Ecto neural progenitor cell (in vitro differentiated cells): ENCODE measurements around the gene NAV1.
A peak's percentile ranks its signal among the peaks of the same experiment; 100 is the strongest.
"Not testable (repeated sequence)": the region's sequence is repeated elsewhere in the genome, so short reads cannot be mapped to it uniquely, and the experiment has no call there.

Experiments
- DNase-seq: peaks from one replicate; pipeline ENCODE4 v3.0.0-alpha.2; 2018; ENCODE audit warnings: low spot score

Gene NAV1, protein sequence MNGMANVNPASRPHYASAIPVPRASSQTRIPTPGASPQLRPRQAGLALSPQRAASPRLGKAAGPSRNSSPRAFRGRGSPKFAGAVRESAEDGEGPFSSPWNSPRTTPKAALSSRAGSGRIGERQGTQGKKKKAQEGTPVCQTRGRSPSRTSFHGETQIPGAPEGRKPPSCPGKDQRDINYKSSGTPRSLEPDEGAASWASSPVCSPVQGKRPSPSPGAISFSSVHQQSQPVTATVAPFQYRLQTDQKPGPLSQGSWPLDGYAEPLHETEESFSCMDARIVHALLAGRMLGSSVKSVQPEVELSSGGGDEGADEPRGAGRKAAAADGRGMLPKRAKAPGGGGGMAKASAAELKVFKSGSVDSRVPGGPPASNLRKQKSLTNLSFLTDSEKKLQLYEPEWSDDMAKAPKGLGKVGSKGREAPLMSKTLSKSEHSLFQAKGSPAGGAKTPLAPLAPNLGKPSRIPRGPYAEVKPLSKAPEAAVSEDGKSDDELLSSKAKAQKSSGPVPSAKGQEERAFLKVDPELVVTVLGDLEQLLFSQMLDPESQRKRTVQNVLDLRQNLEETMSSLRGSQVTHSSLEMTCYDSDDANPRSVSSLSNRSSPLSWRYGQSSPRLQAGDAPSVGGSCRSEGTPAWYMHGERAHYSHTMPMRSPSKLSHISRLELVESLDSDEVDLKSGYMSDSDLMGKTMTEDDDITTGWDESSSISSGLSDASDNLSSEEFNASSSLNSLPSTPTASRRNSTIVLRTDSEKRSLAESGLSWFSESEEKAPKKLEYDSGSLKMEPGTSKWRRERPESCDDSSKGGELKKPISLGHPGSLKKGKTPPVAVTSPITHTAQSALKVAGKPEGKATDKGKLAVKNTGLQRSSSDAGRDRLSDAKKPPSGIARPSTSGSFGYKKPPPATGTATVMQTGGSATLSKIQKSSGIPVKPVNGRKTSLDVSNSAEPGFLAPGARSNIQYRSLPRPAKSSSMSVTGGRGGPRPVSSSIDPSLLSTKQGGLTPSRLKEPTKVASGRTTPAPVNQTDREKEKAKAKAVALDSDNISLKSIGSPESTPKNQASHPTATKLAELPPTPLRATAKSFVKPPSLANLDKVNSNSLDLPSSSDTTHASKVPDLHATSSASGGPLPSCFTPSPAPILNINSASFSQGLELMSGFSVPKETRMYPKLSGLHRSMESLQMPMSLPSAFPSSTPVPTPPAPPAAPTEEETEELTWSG (N-terminal part only)

DNA sequence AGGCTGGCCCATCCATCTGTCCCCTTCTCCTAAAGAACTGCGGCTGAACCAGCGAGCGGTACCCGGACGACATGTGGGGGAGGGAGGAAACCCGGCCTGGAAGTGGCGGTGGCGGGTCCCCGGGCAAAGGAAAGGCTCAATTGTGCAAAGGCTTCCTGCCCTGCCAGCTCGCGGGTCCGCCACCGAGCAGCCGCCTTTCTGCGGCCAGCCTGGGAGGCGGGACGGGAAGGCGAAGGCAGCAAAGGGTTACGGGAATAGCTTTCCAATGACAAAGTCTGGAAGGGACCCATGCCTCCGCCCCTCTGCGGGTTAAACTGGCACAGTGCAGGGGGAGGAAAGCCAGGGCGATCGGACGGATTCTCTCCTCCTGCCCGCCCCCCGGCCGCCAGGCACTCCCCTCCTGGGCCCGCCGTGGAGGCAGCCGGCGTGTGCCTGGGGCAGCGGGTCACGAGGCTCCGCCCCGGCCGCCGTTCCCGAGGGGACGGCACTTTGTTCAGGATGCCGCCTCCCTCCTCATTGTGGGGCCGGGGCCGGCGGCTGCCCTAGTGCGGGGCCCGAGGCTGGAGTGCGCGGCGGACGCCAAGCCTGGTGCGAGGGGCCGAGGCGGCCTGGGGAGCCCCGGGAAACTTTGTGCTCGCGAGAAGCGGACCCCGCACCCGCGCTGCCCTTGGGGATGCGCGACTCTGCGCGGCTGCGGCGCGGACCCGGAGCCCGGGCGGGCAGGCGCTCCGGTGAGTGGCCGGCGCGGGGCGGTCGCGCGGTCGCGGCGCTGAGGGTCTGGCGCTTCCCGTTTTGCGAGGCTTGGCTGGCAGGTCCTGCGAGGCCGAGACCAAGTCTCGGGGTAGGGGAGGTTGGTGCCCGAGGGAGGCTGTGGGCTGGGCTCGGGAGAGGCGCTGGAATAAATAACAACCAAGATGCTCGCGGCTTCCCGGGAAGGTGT, at the start of gene NAV1:
TSS of gene NAV1 (plus strand) at position 516 of the 940 bp plus-strand sequence. CDS start 83,758 bp downstream, outside the sequence.
- DNase-seq, result peak; percentile 83

GRCh38 chr1:201489643-201490261, 49.2 kb upstream of the NAV1 start:
- DNase-seq, result no peak

DNA sequence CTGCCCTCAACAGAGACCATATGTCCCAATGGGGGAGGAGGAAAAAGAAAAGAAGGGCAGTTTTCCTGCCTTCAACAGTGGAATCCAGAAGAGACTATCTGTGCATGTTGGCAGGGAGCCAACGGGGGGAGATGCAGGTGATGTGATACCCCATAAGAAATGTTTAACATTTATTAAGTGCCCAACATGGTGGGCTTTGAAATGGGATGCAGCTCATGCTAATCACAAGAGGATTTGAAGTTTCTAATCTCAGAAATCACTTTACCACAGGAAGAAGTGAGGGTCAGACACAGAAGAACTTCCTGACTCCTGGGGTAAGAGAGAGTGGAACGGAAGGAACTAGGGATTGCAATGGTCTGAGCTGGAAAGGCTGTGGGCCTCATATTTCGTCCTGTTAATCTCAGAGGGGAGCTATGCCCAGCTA, 48.2 kb upstream of the NAV1 start:
- no peak for DNase-seq

- no peak for DNase-seq
Observed at GRCh38 chr1:201491896-201492511, 46.9 kb upstream of the NAV1 start.

DNA sequence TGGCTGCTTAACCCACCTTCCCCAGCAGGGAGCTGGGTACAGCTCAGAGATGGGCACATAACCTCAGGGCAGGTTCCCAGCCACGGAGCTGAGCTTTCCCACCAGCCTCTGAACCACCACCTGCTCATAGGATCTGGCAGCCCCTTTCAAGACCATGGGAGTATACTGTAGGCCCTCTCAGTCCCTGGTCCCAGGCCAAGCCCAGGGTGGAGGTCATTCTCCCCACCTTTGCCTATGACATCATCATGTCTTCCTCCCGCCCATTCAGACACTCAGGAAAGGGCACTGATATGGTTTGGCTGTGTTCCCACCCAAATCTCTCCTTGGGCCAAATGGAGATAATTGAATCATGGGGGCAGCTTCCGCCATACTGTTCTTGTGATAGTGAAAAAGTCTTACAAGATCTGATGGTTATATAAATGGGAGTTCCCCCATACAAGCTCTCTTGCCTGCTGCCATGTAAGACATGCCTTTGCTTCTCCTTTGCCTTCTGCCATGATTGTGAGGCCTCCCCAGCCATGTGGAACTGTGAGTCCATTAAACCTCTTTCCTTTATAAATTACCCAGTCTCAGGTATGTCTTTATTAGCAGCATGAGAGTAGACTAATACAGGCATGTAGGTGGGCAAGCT, 45.8 kb upstream of the NAV1 start:
- DNase-seq, result not testable (repeated sequence)

- no peak for DNase-seq
Observed at GRCh38 chr1:201493757-201494617, 44.9 kb upstream of the NAV1 start.

- no peak for DNase-seq
Observed at GRCh38 chr1:201495551-201496295, 43.2 kb upstream of the NAV1 start.

DNA sequence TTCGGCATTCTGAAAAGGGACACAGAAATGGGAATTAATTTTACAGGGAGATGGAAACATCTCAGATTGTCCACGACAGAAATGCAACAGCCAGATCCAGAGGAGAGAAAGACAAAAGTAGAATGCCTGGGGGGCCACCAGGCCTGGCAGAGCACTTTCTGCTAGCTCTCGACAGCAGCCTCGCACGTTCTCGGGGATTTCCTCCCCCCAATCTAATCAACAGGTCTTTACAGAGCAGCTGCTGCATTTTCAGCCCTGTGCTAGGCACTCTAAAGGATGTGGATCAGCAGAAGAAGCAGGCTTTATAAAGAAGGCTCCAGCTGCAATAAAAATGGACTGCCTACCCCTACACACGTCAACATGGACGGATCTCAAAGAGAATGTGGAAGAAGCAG, 42.6 kb upstream of the NAV1 start:
- DNase-seq, result no peak

GRCh38 chr1:201497935-201498509, 40.9 kb upstream of the NAV1 start:
- DNase-seq, result no peak

DNA sequence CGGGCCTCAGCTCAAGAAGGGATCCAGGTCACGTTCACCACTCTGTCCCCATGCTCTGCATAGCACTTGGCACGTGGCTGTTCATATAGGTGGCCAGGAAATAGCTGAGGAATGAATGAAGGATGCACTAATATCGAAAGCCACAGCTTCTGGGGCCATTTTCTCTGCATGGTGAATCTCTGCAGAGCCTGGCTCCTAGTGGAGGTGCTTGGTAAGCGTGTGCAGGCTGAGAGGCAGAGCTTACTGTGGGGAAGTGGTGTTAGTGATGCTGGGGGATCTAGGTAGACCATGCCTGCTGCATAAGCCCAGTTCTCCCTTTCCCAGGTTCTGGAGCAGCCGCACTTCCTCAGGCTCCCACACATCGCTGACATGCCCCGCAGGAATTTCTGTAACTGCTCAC, 40.3 kb upstream of the NAV1 start:
- DNase-seq, result no peak

DNA sequence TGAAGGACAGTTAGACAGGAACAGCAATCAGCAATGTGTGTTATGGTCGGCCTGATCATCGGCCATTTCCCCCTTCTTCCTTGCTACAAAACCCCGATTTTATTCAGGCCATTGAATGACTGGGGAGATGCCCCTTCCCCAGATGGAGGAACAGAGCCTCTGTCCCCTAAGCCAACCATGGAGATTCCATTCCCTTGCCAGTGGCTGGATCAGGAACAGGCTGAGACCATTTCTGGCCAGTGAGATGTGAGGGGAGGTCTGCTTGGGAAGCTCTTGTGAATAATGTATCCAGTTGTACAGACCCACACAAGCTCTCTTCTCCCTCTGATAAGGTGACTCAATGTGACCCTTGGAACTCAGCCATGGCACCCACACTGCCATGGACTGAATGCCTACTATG, 39.7 kb upstream of the NAV1 start:
- no peak for DNase-seq

- DNase-seq, result no peak
Observed at GRCh38 chr1:201499795-201500669, 38.9 kb upstream of the NAV1 start.

DNA sequence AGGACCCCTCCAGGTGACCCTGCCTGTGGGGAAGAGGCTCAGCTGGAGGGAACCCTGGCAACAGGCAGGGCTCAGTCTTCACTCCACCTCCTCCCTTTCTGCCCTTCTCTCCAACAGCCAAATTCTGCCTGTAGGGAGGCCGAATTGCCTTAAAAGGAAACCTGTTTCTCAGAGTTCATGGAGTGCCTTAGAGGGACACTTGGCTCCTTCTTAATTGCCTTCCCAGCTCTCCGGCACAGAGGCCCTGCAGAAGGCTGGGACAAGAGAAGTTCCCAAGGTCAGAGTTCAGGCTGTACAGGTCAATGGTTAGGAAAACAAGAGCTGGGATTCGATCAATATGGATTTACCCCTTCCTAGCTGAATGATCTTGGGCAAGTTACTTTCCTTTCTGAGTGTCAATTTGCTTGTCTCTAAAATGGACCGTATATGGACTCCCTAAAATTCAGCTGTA, 38.2 kb upstream of the NAV1 start:
- DNase-seq, result peak; percentile 68

DNA sequence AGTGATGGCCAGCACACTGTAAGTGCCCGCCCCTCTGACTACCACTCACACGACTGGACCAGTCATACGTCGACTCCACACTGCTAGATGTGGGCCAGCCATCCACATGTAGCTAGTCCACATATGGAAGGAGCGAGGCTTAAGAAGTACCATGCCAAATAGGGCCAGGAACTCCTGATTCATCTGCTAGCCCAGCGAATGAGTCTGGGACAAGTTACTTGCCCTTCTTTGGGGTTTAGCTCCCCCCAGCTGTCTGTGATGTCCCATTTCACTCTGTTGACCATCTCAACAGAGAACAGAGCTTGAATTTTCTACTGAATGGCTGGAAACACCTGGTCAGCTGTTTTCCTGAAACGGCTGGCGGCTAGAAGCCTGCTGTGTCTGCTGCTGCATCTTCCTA, 37.8 kb upstream of the NAV1 start:
- no peak for DNase-seq

- DNase-seq, result no peak
Observed at GRCh38 chr1:201501812-201502510, 37.0 kb upstream of the NAV1 start.

GRCh38 chr1:201502511-201502857, 36.4 kb upstream of the NAV1 start:
- no peak for DNase-seq
